HFF-Myc (cell line): Measurements from ENCODE around the gene EDARADD.
"Not testable (repeated sequence)": the region's sequence is repeated elsewhere in the genome, so short reads cannot be mapped to it uniquely, and the experiment has no call there.

Experiments
- DNase-seq: peaks from one replicate; pipeline ENCODE4 v3.0.0-alpha.2; 2011; ENCODE audit warnings: low read depth; ENCODE audit errors: extremely low read depth
- H3K4me3 ChIP-seq: replicated peaks from 2 replicates; pipeline ENCODE4 v1.5.1; 2011; ENCODE audit warnings: low read depth, mild to moderate bottlenecking, control low read depth, low read length
- CTCF ChIP-seq: IDR thresholded peaks from 2 replicates; pipeline ENCODE4 v1.5.1; 2012; ENCODE audit warnings: mild to moderate bottlenecking, low read depth, low read length, control low read depth; ENCODE audit errors: missing control alignments

Gene EDARADD

GRCh38 chr1:236472850-236473788 is 79.0 kb downstream of the EDARADD start:
- no peak overlapping the region for H3K4me3 ChIP-seq
- no peak for TF ChIP-seq CTCF
- DNase-seq: no peak

GRCh38 chr1:236476019-236476418 is 81.9 kb downstream of the EDARADD start:
- TF ChIP-seq CTCF: no peak
- DNase-seq: no peak
- no peak overlapping the region for H3K4me3 ChIP-seq

GRCh38 chr1:236480758-236481436 is 86.8 kb downstream of the EDARADD start:
- no peak for DNase-seq
- no peak overlapping the region for H3K4me3 ChIP-seq
- no peak for TF ChIP-seq CTCF

DNA sequence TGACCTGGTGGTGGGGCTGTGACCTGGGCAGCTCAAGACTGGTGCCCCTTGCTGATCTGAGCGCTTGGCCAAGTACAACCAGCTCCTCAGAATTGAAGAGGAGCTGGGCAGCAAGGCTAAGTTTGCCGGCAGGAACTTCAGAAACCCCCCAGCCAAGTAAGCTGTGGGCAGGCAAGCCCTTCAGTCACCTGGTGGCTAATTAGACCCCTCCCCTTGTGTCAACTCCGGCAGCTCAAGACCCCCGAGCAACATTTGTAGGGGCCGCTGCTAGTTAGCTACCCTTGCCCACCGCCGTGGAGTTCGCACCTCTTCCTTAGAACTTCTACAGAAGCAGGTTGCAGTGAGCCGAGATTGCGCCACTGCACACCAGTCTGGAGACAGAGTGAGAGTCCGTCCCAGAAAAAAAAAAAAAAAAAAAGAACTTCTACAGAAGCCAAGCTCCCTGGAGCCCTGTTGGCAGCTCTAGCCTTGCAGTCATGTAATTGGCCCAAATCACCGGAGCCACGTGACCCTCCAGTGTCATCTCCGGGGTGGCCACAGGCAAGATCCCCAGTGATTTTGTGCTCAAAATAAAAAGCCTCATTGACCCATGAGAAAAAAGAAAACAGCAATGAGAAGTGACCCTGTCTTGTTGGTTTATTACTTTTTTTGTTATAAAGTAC is 90.4 kb downstream of the EDARADD start:
- no peak overlapping the region for H3K4me3 ChIP-seq
- no peak for TF ChIP-seq CTCF
- DNase-seq: no peak

- H3K4me3 ChIP-seq: no peak overlapping the region
- TF ChIP-seq CTCF: no peak
- no peak for DNase-seq
Observed at GRCh38 chr1:236486356-236487002, 92.4 kb downstream of the EDARADD start.

DNA sequence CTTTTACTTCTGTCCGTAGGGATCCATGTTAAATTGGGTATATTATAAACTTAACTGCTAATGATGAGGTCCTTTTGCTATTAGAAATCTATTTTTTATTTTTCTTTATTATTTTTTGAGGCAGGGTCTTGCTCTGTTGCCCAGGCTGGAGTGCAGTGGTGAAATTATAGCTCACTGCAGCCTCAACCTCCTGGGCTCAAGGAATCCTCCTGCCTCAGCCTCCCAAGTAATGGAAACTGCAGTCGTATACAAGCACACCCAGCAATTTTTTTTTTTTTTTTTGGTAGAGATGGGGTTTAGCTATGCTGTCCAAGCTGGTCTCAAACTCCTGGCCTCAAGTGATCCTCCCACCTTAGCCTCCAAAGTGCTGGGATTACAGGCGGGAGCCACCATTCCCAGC is 95.1 kb downstream of the EDARADD start:
- not testable (repeated sequence) for DNase-seq, H3K4me3 ChIP-seq
